ENCODE data around the gene B3GNT7.

- TF ChIP-seq RAD21 (IDR thresholded peaks at IDR 0.05) (no peak), CTCF (IDR thresholded peaks at IDR 0.05; ENCODE audit: low read depth, low read length, missing input control) (no peak), EGR1 (IDR thresholded peaks at IDR 0.05; ENCODE audit: low read depth in 2 of 2) (no peak), TAF1 (conservative IDR thresholded peaks at IDR 0.05) (no peak), ATF3 (IDR thresholded peaks at IDR 0.05) (no peak), SP1 (IDR thresholded peaks at IDR 0.05) (no peak), HNF4G (IDR thresholded peaks at IDR 0.05) (no peak), ZBTB33 (IDR thresholded peaks at IDR 0.05) (no peak), REST (IDR thresholded peaks at IDR 0.05) (no peak)
Measured at GRCh38 chr2:231429901-231430300, 34.4 kb downstream of the B3GNT7 start.

Data from liver (tissue), 3 donors.